Right lobe of liver (tissue), 6 donors: ENCODE measurements around the gene ARPC5. TPM values are rescaled to one million over a fixed set of nuclear protein-coding genes. Genes with fewer than 3 reads are reported as not detected.
A peak's percentile ranks its signal among the peaks of the same experiment; 100 is the strongest.

Source experiments
- ATAC-seq, 4 donors: fragments of 200-7000 bp; cut with Tn5 transposase; one replicate each; pipeline ENCODE4 v1.9.1; 2020; ENCODE audit warnings: mild to moderate bottlenecking in 4 of 4, moderate library complexity in 4 of 4
- DNase-seq, 3 donors: peaks; one replicate each; pipeline ENCODE4 v3.0.0-alpha.2; 2020
- H3K27ac ChIP-seq, 3 donors: fragments of 200-600 bp; one replicate each; pipeline ENCODE4 v1.8.0; 2022
- H3K27me3 ChIP-seq, 2 donors: fragments of 200-600 bp; one replicate each; pipeline ENCODE4 v1.8.0; 2022
- H3K36me3 ChIP-seq, 4 donors: fragments of 200-600 bp; sonication (generic) in 1 of 4; one replicate each; pipeline versions ENCODE4 v1.5.1 to v1.8.0; 2017 to 2022; ENCODE audit warnings: control low read depth in 1 of 4
- H3K4me1 ChIP-seq, 4 donors: fragments of 200-600 bp; sonication (generic) in 1 of 4; one replicate each; pipeline versions ENCODE4 v1.5.1 to v1.8.0; 2017 to 2022; ENCODE audit warnings: control low read depth in 1 of 4
- H3K4me3 ChIP-seq, 3 donors: fragments of 200-600 bp; one replicate each; pipeline ENCODE4 v1.8.0; 2022
- H3K9me3 ChIP-seq, 4 donors: fragments of 200-600 bp; sonication (generic) in 1 of 4; one replicate each; pipeline versions ENCODE4 v1.5.1 to v1.8.0; 2017 to 2022; ENCODE audit warnings: control low read depth in 1 of 4
- CTCF ChIP-seq, 4 donors: fragments of 200-600 bp in 3 of 4; fragments of 450-650 bp in 1 of 4; IDR thresholded peaks; one replicate each; pipeline versions ENCODE4 v1.5.1 to v1.8.0; 2016 to 2022; ENCODE audit warnings: antibody characterized with exemption in 4 of 4, mild to moderate bottlenecking in 2 of 4
- POLR2A ChIP-seq: fragments of 450-650 bp; IDR thresholded peaks from one replicate; pipeline ENCODE4 v1.6.1; 2017; ENCODE audit warnings: antibody characterized with exemption, mild to moderate bottlenecking
- WGBS: methylation state at CpG from one replicate; pipeline ENCODE4 v1.1.6; 2018; ENCODE audit warnings: low coverage, low lambda C conversion rate; ENCODE audit not compliant: insufficient coverage; ENCODE audit errors: missing lambda C conversion rate; 5-methylcytosine and 5-hydroxymethylcytosine counted together
- intact Hi-C, 2 donors: fragments of 100-400 bp; cut with DNase I; formaldehyde crosslinking; loops; one replicate each; pipeline versions ENCODE4 v1.11.2 to v1.14.1; 2022
- total RNA-seq, 6 experiments: library from RNA; depleted of rRNA in 2 of 6; stranded (reverse); fragments of >200 nt in 2 of 6; fragmentation: NEBNext Ultra II Directional in 3 of 6; extraction: Animal tissue kit (Norgen Biotek cat#: 25700) in 3 of 6; gene quantifications; one replicate each; pipeline versions ENCODE4 v1.1.0 to v1.2.4, GENCODE V29; 2016 to 2023
- donor health status: DM: no; HTN: yes; CAD: no.
- donor health status: DM: no; HTN: no; CAD: no.
- donor health status: DM: no; HTN: no; CAD: no.
- donor health status: DM: no; HTN: yes; CAD: no.
- donor health status: DM: no; HTN: yes; CAD: no.

The ARPC5 gene
- total RNA-seq, 6 experiments from 2014 or later: 23.6 to 70.5 (median 41.3) TPM

DNA sequence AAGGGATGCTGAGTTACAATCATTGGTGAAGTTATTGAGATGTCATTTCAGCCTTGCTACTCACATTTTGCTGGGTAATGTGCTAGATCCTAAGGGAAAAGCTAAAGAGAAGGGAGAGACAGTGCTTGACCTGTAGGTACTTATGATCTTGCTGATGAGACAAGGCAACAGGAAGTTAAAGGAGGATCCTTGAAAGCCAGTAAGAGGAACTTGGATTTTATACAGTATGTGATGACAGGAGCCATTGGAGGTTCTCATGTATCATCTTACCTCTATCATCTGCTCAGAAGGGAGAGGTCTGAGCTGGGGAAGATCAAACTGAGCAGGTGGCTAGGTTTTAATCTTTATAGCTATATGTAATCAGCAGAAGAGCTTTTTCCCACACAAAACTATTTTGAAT, 11.2 kb upstream of the ARPC5 start:
- Histone ChIP-seq H3K4me3 (no peak overlapping the region), H3K27me3 (no peaks in the 10 kb centered on the region), H3K27ac (no peak overlapping the region), H3K9me3 (no peaks in the 10 kb centered on the region), H3K36me3 (no peaks in the 10 kb centered on the region), H3K4me1 (no peaks in the 10 kb centered on the region)
- intact Hi-C loops: no loop called here
- no peak for TF ChIP-seq POLR2A
- no peak for TF ChIP-seq CTCF (IDR thresholded peaks at IDR 0.05)
- no peak for DNase-seq
- no peak for ATAC-seq

GRCh38 chr1:183645531-183645930, 9.9 kb upstream of the ARPC5 start:
- Histone ChIP-seq H3K4me1 (peaks cover 0 to 5% (median 0%) of the 10 kb centered on the region in 4 donors), H3K27me3 (no peaks in the 10 kb centered on the region), H3K9me3 (no peaks in the 10 kb centered on the region), H3K27ac (no peak overlapping the region), H3K4me3 (no peak overlapping the region), H3K36me3 (no peaks in the 10 kb centered on the region)
- intact Hi-C loops: no loop called here
- DNase-seq (no peak), ATAC-seq (no peak)
- TF ChIP-seq CTCF (IDR thresholded peaks at IDR 0.05): no peak
- TF ChIP-seq POLR2A: no peak
- WGBS: 93% methylated on average over 5 of the region's 5 CpGs

GRCh38 chr1:183642166-183642565, 6.6 kb upstream of the ARPC5 start:
- H3K27me3 ChIP-seq: no peaks in the 10 kb centered on the region
- peaks cover 0 to 19% (median 0%) of the 10 kb centered on the region in 4 donors for H3K4me1 ChIP-seq
- TF ChIP-seq POLR2A: no peak
- TF ChIP-seq CTCF (IDR thresholded peaks at IDR 0.05): no peak
- no peak overlapping the region for H3K4me3 ChIP-seq
- ATAC-seq (no peak), DNase-seq (no peak)
- no peak overlapping the region for H3K27ac ChIP-seq
- no peaks in the 10 kb centered on the region for H3K9me3 ChIP-seq
- 73% methylated on average over 3 of the region's 3 CpGs for WGBS
- no peaks in the 10 kb centered on the region for H3K36me3 ChIP-seq
- intact Hi-C loops: no loop called here

DNA sequence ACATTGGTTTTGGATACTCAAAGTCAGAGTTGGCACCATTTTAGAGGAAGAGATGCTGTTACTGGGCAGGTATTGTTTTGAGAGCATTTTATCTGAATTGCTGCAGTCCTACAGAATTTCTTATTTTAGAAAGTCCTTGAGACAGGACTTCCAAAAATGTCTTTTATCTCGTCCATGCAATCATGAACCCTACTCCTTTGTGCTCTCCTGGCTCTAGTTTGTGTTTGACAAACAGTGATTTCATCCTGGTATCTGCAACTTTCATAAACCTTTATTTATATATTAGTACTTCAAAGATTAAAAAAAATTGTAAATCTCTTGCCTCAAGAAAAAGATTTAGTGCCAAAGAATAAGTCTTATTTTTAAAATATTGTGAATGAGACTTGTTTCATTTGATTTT, 4.6 kb upstream of the ARPC5 start:
- Histone ChIP-seq H3K4me1 (peaks cover 0 to 27% (median 0%) of the 10 kb centered on the region in 4 donors), H3K27me3 (no peaks in the 10 kb centered on the region), H3K9me3 (no peaks in the 10 kb centered on the region), H3K36me3 (no peaks in the 10 kb centered on the region), H3K27ac (peak overlapping the region in 1 of 3 donors; percentile 31), H3K4me3 (no peak overlapping the region)
- intact Hi-C loops: no loop called here
- ATAC-seq (no peak), DNase-seq (no peak)
- TF ChIP-seq CTCF (IDR thresholded peaks at IDR 0.05) (no peak), POLR2A (no peak)
- 21% methylated on average over 1 of the region's 1 CpG for WGBS
